Colonic mucosa (tissue), 4 donors: ENCODE results near the gene TSPAN31. TPM values are rescaled to one million over a fixed set of nuclear protein-coding genes. Genes with fewer than 3 reads are reported as not detected.

Experiments
- DNase-seq: peaks from one replicate; pipeline ENCODE4 v3.0.0-alpha.2; 2020
- H3K27ac ChIP-seq: fragments of 200-600 bp; one replicate; pipeline ENCODE4 v1.8.0; 2021
- H3K27me3 ChIP-seq: fragments of 200-600 bp; one replicate; pipeline ENCODE4 v1.8.0; 2021
- H3K36me3 ChIP-seq: fragments of 200-600 bp; one replicate; pipeline ENCODE4 v1.8.0; 2021
- H3K4me1 ChIP-seq: fragments of 200-600 bp; one replicate; pipeline ENCODE4 v1.8.0; 2021; ENCODE audit warnings: mild to moderate bottlenecking
- H3K4me3 ChIP-seq: fragments of 200-600 bp; one replicate; pipeline ENCODE4 v1.8.0; 2021
- H3K9ac ChIP-seq, 2 donors: one replicate each; pipeline ENCODE4 v1.7.0; 2013; ENCODE audit warnings: control low read depth in 2 of 2, low read depth in 2 of 2, low read length in 2 of 2
- H3K9me3 ChIP-seq: fragments of 200-600 bp; one replicate; pipeline ENCODE4 v1.8.0; 2021
- CTCF ChIP-seq: fragments of 200-600 bp; IDR thresholded peaks from one replicate; pipeline ENCODE4 v1.8.0; 2022; ENCODE audit warnings: antibody characterized with exemption, mild to moderate bottlenecking
- intact Hi-C: fragments of 100-400 bp; cut with DNase I; formaldehyde crosslinking; loops from one replicate; pipeline ENCODE4 v1.14.1; 2022
- total RNA-seq, 2 donors: library from RNA; stranded (reverse); fragmentation: NEBNext Ultra II Directional in 1 of 2; extraction: Animal tissue kit (Norgen Biotek cat#: 25700) in 1 of 2; gene quantifications; one replicate each; pipeline ENCODE4 v1.2.1, GENCODE V29; 2021
- donor health status: healthy.
- donor health status: DM: no; HTN: no; CAD: no.
- donor health status: DM: no; HTN: no; CAD: no.

Gene TSPAN31
- total RNA-seq, 2 donors from 2014 or later = 19.3 to 32.3 TPM

DNA sequence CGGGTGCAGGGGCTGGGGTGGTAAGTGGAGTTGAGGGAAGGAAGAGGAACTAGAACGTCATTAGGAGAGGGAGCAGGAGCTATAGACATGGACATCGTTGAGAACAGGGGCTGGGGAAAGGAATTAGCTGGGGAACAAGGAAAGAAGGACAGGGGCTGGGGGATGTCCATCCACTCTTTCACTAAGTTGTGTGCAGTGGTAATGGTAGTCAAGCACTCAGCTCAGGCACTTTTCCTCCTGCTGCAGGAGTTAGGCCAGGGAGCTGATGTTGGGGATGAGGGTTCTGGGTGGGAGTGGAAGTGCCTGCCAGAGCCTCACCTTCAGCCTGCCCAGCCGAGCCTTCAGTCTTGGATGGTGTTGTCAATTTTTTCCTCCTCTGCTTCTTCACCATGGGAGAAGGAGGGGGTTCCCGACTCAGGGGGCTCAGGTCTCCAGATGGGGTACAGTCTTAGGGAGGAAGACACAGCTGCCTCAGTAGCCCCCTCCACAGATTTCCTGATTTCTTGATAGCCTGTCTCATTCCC is 15.5 kb upstream of the TSPAN31 start:
- no peak for TF ChIP-seq CTCF
- H3K36me3 ChIP-seq = no peaks in the 10 kb centered on the region
- intact Hi-C loops = no loop called here
- H3K27ac ChIP-seq = no peak overlapping the region
- H3K27me3 ChIP-seq = peaks cover 6% of the 10 kb centered on the region
- no peak overlapping the region for H3K4me3 ChIP-seq
- H3K9ac ChIP-seq = no peak overlapping the region
- no peaks in the 10 kb centered on the region for H3K9me3 ChIP-seq
- no peak for DNase-seq
- no peaks in the 10 kb centered on the region for H3K4me1 ChIP-seq

DNA sequence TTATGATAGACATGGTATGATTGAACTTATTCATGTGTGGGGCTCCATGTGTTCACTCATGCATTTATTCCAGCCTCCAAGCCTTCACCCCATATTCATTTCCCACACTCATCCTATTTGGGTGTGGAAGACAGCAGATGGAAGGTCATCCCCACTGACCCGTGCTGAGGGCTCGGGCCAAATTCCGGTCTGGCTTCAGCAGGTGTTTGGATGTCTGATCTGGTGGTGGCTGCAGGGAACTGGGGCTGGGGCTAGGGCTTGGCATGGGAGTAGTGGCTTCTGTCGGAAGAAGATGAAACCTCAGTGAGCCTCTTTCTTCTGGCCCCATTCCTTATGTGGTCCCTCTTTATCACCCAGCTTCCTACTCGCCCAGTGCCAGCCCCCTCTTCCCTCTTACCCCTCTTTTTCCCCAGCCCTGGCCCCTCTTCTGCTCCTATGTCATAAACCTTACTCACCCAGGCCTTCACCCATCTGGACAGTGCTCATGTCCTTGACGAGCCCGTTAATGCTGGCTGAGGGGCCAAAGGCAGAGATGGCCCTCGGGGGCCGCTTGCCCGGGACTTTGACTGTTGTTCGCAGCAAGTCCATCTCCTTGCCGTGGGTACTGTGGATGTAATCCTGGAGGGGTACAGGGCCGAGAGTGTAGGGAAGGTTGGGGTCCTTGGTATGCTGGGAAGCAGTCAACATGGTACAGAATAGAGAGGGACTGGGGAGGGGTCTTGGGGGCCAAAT is 14.3 kb upstream of the TSPAN31 start:
- H3K36me3 ChIP-seq = no peaks in the 10 kb centered on the region
- intact Hi-C loops = no loop called here
- no peak for TF ChIP-seq CTCF
- H3K4me3 ChIP-seq = no peak overlapping the region
- H3K9me3 ChIP-seq = no peaks in the 10 kb centered on the region
- no peak overlapping the region for H3K27ac ChIP-seq
- DNase-seq = no peak
- H3K27me3 ChIP-seq = peaks cover 9% of the 10 kb centered on the region
- no peaks in the 10 kb centered on the region for H3K4me1 ChIP-seq
- no peak overlapping the region for H3K9ac ChIP-seq

- Histone ChIP-seq H3K9me3 (no peaks in the 10 kb centered on the region), H3K4me3 (no peak overlapping the region), H3K9ac (no peak overlapping the region), H3K4me1 (no peaks in the 10 kb centered on the region), H3K27me3 (peaks cover 20% of the 10 kb centered on the region), H3K36me3 (no peaks in the 10 kb centered on the region), H3K27ac (no peak overlapping the region)
- intact Hi-C loops = no loop called here
- DNase-seq = no peak
- TF ChIP-seq CTCF = no peak
These were observed 13.3 kb upstream of the TSPAN31 start for GRCh38 chr12:57731411-57732080.

GRCh38 chr12:57732270-57732669 is 12.6 kb upstream of the TSPAN31 start:
- H3K9ac ChIP-seq = no peak overlapping the region
- peaks cover 27% of the 10 kb centered on the region for H3K27me3 ChIP-seq
- intact Hi-C loops = no loop called here
- no peaks in the 10 kb centered on the region for H3K9me3 ChIP-seq
- no peak for TF ChIP-seq CTCF
- no peak overlapping the region for H3K27ac ChIP-seq
- H3K36me3 ChIP-seq = no peaks in the 10 kb centered on the region
- H3K4me3 ChIP-seq = no peak overlapping the region
- no peaks in the 10 kb centered on the region for H3K4me1 ChIP-seq
- DNase-seq = no peak

DNA sequence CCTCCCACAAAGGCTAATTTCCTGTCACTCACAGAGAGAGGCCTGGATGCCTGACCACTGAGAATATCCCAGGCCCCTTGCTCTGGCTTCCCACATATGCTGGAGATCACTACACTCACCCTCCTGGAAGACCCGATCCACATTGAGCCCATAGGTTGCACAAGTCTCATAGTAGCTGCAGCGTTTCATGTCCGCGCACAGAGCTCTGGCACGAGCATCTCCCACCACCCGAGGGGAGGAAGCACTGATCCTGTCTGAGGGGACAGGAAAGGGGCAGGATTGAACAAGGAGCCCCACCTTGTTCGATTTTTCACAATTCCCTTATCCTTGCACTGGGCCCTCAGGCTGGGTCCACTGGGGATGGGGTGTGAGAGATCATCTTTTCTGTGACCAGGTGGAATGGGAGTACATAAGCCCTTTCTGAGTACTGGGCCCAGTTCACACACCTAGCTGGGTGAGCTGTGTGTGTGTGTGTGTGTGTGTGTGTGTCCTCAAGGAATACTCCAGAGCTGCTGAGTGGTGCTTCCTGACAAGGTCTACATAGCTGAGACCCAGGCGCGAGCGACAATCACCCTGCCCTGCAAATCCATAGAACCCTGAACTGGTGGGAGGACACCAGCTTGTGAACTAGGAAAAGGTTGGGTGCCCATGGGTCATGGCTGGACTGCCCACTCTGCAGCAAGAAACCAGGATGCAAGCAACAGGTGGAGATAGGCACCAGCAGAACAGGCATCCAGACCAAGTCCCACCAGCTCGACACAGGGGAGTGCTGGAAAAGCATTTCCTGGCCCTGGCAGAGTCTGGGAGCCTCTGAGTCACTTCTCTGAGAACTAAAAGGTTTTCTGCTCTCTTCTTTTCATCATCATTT is 11.9 kb upstream of the TSPAN31 start:
- Histone ChIP-seq H3K27ac (no peak overlapping the region), H3K36me3 (no peaks in the 10 kb centered on the region), H3K9me3 (no peaks in the 10 kb centered on the region), H3K9ac (no peak overlapping the region), H3K4me3 (no peak overlapping the region), H3K27me3 (peaks cover 29% of the 10 kb centered on the region), H3K4me1 (peaks cover 5% of the 10 kb centered on the region)
- intact Hi-C loops = no loop called here
- no peak for TF ChIP-seq CTCF
- DNase-seq = no peak
